ENCODE data around the gene UMODL1. TPM values are rescaled to one million over a fixed set of nuclear protein-coding genes. Genes with fewer than 3 reads are reported as not detected.

UMODL1 gene
- total and polyA plus RNA-seq, 10 of the 15 experiments (the other 5 are each of a cell fraction or from before 2014, with no cell fraction given): 0.01 to 0.11 (median 0.03) TPM; not detected in 5

- intact Hi-C loops (cut with micrococcal nuclease; ENCODE audit: unreplicated experiment): loop anchor here (10.0 kb wide), 1 partner anchor 665 kb away; no protein-coding TSS in a partner anchor
- no peaks in the 10 kb centered on the region for H3K9me3 ChIP-seq (replicated peaks; ENCODE audit: control insufficient read depth, insufficient read depth, low read length)
- no peak overlapping the region for H2AFZ ChIP-seq (ENCODE audit: control insufficient read depth, low read depth, low read length)
- DNase-seq (ENCODE audit: low read depth, low spot score): no peak
- H3K9ac ChIP-seq (ENCODE audit: control insufficient read depth, insufficient read depth, low read length): no peak overlapping the region
- no peak overlapping the region for H3K4me2 ChIP-seq (ENCODE audit: control insufficient read depth, insufficient read depth)
- H3K27me3 ChIP-seq (replicated peaks in 1 of 2; ENCODE audit: control insufficient read depth in 2 of 2, insufficient read depth in 2 of 2, low read length in 1 of 2): no peaks in the 10 kb centered on the region; a peak in 1 of 4 replicates
- H4K20me1 ChIP-seq (ENCODE audit: control insufficient read depth, insufficient read depth): no peaks in the 10 kb centered on the region
- ChIA-PET SMC1A (ENCODE audit: uncharacterized antibody, unreplicated experiment) (interaction anchor here (2.0 kb wide), 1 partner anchor 107 kb away, joined by 4 read pairs; no protein-coding TSS in a partner anchor), RAD21 (ENCODE audit: unreplicated experiment) (no interaction called here), CTCF (interaction anchor here (1.0 to 1.6 kb wide), 2 partner anchors 109 to 161 kb away, joined by 4 to 7 read pairs; no protein-coding TSS in a partner anchor), POLR2A (no interaction called here)
- H3K79me2 ChIP-seq (ENCODE audit: control insufficient read depth, insufficient read depth, low read length): no peaks in the 10 kb centered on the region
- ATAC-seq: no peak
- H3K4me1 ChIP-seq (ENCODE audit: control insufficient read depth, insufficient read depth, low read length): no peaks in the 10 kb centered on the region
- WGBS (ENCODE audit: insufficient coverage, insufficient replicate concordance, low lambda C conversion rate, missing lambda C conversion rate): 42% methylated on average over 21 of the region's 21 CpGs
- TF ChIP-seq ESRRA (IDR thresholded peaks at IDR 0.05; ENCODE audit: low read length): no peak
- no peak for TF ChIP-seq YY1 (IDR thresholded peaks at IDR 0.05; ENCODE audit: low read depth, low read length)
- no peak for TF ChIP-seq MLLT1 (IDR thresholded peaks at IDR 0.05)
- no peak for TF ChIP-seq ZZZ3 (IDR thresholded peaks at IDR 0.05; ENCODE audit: control insufficient read depth, insufficient read length, low read depth)
- no peak for TF ChIP-seq JUND (IDR thresholded peaks at IDR 0.05; ENCODE audit: low read depth, low read length)
- no peak for TF ChIP-seq PML (IDR thresholded peaks at IDR 0.05; ENCODE audit: low read length)
- TF ChIP-seq NFIC (IDR thresholded peaks at IDR 0.05; ENCODE audit: low read depth, low read length): no peak
- H3K4me3 ChIP-seq: no peak overlapping the region
- H3K36me3 ChIP-seq (ENCODE audit: control insufficient read depth in 2 of 2, insufficient read depth in 2 of 2, low read length in 1 of 2): no peaks in the 10 kb centered on the region
- no TSS peak for BruUV-seq (replicated peaks)
- in situ Hi-C loops (cut with MboI): loop anchor here (5.0 to 10.0 kb wide), 3 partner anchors 302 to 675 kb away; no protein-coding TSS in a partner anchor
- no peak overlapping the region for H3K27ac ChIP-seq (ENCODE audit: control insufficient read depth, insufficient read depth)
- FAIRE-seq: no peak
These were observed 78.7 kb downstream of the UMODL1 start for GRCh38 chr21:42149656-42150473.

Data from GM12878 (cell line).